Left colon (tissue), 2 donors: ENCODE results near the gene ACAA2. TPM values are rescaled to one million over a fixed set of nuclear protein-coding genes. Genes with fewer than 3 reads are reported as not detected.
"Not testable (repeated sequence)": the region's sequence is repeated elsewhere in the genome, so short reads cannot be mapped to it uniquely, and the experiment has no call there.

ENCODE experiments used
- ATAC-seq: fragments of 200-7000 bp; cut with Tn5 transposase; one replicate; pipeline ENCODE4 v1.9.1; 2020; ENCODE audit warnings: mild to moderate bottlenecking, moderate library complexity
- DNase-seq, 2 donors: peaks; one replicate each; pipeline ENCODE4 v3.0.0-alpha.2; 2020
- intact Hi-C, 2 donors: fragments of 100-400 bp; cut with DNase I in 1 of 2; cut with micrococcal nuclease in 1 of 2; formaldehyde crosslinking; loops; one replicate each; pipeline versions ENCODE4 v1.11.2 to v1.14.0; 2022; cut with DNase I, micrococcal nuclease
- total RNA-seq, 2 donors: library from RNA; stranded (reverse); fragmentation: NEBNext Ultra II Directional; extraction: Animal tissue kit (Norgen Biotek cat#: 25700); gene quantifications; one replicate each; pipeline ENCODE4 v1.2.1, GENCODE V29; 2021
- donor health status: DM: no; HTN: no; CAD: no.
- donor health status: DM: yes; HTN: yes; CAD: no.

Gene ACAA2
- total RNA-seq, 2 donors from 2014 or later = 295 to 358 TPM

DNA sequence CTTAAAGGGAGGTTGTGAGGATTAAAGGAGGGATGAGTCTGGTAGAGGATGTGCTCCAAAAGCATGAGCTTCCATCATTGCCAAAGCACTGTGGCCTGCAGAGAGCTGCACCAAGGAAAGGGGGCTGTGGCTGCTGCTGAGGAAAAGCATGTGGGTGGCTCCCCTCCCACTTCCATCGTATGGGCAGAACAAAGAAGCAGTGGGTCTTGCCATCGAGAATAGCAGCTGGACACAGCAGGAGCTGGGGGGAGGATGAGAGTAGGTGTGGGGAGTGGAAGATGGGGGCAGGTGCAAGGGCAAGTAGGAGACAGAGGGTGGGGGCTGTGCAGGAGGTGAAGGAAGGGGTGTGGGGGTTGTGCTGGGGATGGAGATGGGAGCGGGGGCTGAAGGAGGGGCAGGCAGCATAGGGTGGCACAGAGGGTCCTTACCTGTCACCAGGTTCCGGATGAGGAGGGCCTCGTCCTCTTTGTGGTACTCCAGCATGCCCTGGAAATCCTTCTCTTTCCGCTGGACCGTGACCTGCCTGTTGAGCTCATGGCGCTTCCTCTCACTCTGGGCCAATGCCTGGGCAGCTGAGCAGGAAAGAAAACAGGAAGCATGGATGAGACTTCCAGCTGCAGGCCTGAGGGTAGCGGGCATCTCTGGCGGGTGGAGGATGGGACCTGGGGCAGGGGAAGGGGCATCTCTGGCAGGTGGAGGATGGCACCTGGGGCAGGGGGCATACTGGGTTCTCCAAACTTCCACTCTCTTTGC is 33.6 kb upstream of the ACAA2 start:
- intact Hi-C loops = no loop called here
- ATAC-seq (no peak), DNase-seq (no peak)

DNA sequence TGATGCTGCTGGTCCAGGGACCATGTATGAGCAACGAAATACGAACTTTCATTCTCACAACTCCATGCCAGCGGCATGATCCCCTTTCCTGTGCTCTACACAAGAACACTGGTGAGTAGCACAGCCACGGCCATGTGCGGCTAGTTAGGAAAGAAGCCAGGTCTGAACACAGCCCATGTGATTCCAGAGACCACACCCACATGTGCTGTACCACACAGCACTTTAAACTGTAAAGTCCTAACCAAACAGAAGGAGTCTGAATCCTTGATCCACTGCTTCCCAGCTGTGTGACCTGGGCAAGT is 33.0 kb upstream of the ACAA2 start:
- ATAC-seq = peak; percentile 28
- DNase-seq = no peak
- intact Hi-C loops = no loop called here

DNA sequence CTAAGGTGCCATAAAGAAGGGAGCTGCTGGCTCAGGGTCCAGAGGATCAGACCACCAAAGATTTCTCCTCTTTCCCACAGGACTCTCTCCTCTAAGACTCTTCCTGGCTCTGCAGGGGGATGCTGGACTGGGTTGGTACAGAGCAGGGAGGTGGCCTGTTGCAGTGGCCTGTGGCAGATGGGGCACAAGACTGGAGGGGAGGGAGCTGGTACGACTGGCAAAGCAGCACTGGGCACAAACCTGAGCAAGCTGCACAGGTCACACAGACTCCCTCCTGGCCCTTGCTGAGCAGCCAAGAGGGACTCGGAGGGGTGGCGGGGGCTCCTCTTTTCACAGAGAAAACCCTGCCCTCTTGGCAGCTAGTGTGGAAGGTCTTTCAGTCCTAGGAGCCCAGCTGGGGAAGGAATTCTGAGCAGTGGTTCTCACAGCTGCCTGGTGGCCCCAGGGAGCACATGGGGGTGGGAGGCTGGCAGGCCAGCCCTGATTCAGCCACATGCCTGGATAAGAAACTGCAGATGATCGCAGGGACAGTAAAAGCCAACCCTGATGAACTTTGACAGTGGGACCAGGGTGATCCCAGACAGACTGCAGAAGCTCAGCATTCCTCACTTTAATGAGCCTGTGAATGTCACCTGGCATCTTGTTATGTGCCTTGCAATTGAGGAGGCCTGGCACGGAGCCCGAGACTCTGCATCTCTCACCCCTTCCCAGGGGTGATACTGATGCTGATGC is 32.5 kb upstream of the ACAA2 start:
- ATAC-seq = no peak
- DNase-seq = no peak
- intact Hi-C loops = no loop called here

DNA sequence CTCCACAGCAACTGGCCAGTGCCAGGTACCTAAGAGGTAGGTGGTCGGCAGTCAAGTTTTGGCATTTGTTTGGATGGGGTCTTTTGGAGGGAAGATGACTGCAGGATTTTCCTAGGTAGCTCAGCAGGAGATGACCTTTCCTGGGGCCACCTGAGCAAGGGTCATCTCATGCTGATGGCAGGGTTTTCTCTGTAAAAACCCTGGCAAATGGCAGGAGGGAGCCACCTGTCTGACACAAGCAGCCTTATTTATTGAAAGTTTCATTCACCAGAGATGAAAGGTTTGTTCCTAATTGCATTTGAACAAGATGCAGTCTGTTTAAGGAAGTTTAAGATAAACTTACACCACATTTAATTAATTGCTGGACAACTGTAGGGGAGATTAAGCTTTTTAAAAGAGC is 31.6 kb upstream of the ACAA2 start:
- intact Hi-C loops = no loop called here
- DNase-seq = no peak
- no peak for ATAC-seq

DNA sequence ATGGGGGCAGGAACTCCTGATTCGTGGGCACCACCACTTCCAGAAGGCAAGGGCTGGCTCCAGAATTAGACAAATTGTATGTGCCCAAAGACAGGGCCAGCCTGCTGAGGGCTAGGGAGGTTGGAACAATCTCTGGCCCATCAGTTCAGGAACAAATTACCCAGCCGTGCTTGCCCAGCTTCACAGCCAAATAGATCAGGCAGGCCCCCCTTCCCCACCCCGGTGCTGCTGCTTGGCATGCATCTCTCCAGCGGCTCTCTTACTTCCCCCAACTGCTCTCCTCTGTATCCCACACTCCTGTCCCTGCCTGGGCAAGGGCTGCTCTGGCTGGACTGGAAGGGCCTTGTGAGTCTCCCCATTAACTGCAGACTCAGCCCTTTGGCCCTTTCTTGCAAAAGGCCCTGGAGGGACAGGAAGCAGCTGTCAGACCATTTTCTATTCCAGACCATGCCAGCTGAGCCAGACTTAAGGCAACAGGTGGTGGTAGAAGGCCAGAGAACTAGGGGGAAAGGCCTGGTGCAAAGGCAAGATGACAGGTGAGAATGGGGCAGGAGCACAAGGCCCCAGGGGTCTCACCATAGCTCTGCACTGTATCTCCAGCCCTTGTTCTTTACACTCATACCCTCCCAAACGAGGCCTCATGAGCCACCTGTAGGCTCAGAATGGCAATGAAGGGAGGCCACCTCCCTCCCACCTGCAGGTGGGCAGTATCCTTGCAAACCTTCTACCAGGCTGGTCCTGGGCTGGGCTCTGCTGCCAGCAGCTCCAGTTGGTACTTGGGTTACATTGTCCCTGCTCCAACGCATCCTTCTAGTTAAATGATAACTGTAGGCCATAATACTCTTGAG is 30.7 kb upstream of the ACAA2 start:
- ATAC-seq = no peak
- intact Hi-C loops = no loop called here
- no peak for DNase-seq

DNA sequence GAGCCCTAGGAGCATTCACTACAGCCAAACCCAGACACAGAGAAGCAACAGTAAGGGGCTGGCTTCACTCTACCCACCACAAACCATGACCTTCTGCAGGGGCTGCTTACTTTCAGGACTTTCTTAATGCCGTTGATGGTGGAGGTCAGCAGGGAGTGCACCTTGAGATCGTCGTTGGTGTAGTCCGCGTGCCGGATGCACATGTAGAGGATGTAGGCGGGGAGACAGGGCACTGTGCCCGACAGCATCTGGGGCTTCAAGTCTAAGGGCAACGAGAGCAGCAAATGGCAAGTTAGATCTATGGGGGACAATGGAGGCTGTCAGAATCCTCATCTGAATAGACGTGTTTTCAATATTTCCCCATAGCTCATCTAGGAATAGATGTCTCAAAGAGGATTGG is 29.8 kb upstream of the ACAA2 start:
- no peak for ATAC-seq
- DNase-seq = no peak
- intact Hi-C loops = no loop called here

DNA sequence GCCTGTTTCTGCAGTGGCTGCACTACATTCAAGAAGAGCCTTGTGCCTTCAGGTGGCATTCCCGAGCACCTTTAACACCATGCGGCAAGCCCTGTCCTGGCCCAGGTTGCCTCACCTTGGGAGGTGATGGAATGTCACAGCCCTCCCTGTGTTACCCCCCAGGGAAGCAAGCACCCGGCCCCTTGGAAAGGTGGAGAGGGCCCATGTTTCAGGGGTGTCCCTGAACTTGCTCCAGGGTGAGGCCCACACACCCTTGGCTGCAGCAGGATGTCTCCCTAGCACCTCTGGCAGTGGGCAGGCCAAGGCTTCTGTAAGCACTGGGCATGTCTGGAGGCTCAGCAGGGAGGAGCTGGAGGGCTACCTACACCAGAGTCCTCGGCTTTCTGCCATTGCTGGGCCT is 29.3 kb upstream of the ACAA2 start:
- ATAC-seq (no peak), DNase-seq (no peak)
- intact Hi-C loops = no loop called here

DNA sequence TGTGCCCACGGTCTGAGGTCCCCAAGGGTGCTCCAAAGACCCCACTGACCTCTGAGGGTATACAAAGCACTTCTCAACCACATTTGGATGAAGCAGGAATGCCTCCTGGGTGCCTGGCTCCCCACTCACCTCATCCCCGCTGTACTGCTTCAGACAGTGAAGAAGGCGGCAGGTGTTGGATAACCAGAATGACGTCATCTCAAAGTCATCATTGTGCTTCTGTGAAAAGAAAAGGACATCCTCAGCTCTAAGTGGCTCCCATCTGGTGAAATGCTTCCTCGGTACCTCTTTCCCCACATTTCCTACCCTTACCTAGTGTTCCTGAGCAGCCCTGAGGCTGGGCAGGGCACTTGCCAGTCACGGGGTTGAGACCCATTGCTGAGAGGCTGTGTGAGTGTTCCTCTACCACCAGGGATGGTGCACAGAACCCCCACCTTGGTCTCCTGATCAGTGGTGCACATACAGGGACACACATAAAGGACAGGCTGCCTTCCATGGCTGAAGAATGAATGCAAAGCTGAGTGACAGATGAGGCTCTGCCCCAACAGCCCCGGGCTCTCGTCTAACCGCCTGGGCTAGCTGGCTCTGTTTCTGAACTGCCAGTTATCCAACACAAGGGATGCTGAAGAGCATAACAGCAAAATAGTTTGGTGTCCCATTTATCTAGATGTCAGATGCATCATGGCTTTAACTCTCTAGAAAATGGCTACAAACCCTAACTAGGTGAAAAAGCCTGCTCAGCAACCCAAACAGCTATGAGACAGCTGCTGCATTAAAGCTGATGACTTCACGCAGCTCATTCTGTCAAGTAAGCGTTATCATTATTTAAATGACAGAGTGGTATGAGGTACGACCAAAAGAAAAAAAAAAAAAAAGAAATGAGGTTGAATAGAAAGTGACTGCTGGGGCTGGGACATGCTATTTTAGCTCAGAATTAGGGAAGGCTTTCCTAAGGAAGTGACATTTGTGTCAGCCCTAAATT is 28.2 kb upstream of the ACAA2 start:
- intact Hi-C loops = no loop called here

DNA sequence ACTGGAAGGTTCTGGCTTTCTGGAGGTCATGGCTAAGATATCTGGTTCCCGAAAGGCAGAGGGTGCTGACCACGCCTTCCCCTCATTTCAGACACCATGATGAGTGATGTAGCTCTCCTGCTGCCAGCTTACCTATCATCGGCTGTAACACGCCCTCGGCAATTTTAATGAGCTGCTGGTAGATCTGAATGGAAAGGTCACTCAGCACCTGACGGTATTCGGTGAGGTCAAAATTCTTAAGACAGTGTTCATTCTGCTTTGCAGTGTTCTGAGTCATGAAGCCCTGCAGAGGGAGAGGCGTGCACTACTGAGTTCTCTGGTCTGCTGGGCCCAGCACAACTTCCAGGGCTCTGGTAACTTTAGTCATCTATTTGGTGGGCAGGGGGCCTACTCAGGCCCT is 25.7 kb upstream of the ACAA2 start:
- intact Hi-C loops = no loop called here
- no peak for DNase-seq
- peak; percentile 27 for ATAC-seq

More for the DNA sequence above, 28.2 kb upstream of the ACAA2 start:
- DNase-seq (no peak), ATAC-seq (no peak)

DNA sequence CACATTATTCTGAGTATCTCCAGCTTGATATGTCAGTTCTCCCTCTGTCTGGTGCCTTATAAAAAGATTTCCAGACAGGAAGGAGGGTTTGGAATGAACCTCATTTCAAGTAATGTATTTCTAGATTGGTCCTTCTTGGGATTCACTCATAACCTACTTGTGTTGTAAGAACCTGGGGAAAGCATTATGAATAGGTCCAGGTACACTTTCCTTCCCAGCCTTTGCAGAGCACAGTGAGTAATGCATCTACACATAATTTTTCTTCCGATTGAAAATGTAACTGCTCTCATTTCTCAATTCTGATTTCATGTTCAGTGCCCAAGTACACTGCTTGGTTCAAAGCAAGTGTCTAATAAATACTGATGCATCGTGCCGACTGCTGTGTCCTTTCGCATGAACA is 25.0 kb upstream of the ACAA2 start:
- DNase-seq (no peak), ATAC-seq (no peak)
- intact Hi-C loops = no loop called here

DNA sequence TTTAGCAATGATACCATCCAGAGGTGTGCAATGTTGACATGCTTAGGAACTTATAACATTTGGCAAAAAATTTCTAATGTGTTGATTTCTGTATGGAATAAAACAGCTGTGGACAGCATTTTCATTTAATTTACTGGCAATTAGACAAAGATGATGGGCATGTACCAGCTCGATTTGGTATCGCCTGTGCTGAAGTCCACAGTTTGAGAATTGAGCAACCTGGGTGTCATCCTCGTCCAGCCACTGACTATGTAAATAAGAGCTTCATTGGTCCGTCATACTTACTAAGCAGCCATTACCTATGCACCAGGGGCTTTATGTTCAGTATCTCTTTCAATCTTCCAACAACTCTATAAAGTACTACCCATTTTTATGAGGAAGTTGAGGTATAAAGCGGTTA is 24.6 kb upstream of the ACAA2 start:
- intact Hi-C loops = no loop called here
- ATAC-seq = peak; percentile 30
- DNase-seq = no peak

DNA sequence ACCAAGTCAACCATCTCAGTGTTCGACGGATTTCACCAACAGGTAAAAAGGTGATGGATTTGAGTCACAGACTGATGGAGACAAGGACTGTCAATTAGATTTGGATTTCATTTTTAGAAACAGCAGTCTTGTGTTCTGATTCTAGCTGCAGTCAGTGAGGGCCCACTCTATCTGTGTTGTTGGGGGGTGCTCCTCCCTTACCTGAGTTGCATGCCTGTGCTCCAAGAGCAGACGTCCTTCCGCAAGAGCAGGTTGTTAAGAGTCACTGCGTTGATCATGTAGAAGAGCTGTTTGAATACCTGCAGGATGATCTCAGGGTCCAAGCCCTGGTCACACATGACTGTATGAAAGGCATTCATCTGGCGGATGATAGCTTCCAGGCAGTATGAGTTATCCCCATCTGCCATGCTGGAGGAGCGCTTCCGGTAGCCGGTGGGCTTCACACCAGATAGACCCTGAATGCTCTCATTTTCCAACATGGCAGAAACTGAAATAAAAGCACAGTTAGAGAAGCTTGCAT is 24.0 kb upstream of the ACAA2 start:
- ATAC-seq, DNase-seq, intact Hi-C loops: not testable (repeated sequence)

DNA sequence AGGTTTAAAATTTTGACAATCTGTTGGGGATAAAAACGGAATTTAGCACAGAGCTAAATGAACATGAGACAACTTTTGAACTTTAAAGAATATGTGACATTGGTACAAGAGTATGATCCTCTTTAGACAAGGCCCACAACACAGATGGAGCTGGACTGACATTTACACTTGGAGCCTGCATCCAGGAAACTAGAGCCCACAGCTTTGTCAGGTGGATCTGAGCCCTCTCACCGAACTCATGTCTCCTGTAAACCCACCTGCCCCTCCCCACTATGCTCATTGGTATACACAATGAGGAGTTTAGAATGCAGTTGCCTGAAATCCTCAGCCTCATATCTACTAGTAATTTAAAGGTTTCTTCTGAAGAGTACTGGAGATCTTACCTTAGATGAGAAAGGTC is 22.1 kb upstream of the ACAA2 start:
- ATAC-seq (no peak), DNase-seq (no peak)
- intact Hi-C loops = no loop called here

DNA sequence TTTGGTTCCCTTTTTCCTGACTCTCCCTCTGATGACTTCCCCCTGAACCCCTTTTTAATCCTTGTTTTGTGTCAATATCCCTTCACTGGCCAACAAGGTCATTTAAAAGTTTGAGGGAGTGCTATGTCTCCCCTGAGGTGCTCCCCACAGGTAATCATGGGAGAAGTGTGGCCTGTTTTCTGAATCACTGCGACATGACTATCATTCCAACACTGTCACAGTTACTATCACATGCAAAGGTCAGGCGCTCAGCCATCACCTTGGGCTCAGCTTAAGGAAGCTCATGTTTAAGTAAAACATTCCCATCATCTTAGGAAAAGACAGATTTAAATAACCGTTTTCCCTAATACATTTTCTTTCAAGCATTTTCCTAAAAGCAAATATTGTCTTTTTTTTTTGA is 20.9 kb upstream of the ACAA2 start:
- no peak for ATAC-seq
- intact Hi-C loops = no loop called here

DNA sequence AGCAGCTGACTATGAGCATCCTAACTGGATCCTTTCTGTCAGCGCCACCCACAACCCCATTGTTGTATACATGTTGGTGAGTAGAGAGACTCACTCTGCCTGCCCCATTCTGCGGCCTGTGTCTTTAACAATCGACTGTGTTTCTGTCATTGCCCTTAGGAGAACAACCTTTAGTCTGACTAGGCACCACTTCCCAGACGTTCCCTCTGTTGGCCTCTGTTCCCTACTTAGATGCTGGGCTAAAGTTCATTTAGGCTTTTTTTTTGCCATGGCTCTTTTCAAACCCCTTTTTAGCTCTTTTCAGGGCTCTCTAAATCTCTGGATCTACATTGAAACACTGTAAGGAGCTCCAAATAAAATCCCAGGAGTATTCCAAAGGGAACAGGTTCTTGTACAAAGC is 20.5 kb upstream of the ACAA2 start:
- intact Hi-C loops = no loop called here
- DNase-seq (no peak), ATAC-seq (peak; percentile 73)

More for the DNA sequence above, 20.9 kb upstream of the ACAA2 start:
- DNase-seq = no peak

DNA sequence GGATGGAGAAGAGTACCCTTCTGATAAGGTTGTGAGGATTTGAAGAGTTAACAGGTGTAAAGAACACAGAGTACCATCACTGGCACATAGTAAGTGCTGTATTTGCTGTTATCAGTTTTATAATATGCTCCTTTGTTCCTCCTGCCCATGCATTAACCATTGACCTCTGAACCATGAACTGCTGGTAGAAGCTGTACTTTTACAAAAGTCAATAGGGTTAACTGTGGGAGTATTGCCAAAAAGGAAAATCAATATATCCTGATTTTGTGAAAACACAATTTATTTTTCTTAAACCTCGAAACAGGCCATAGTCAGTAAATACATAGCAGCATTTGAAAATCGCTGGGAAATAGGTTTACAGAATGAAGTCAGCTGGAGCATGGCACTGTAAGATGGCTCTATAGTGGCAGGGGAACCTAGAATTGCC is 18.9 kb upstream of the ACAA2 start:
- ATAC-seq (peak; percentile 31), DNase-seq (no peak)
- intact Hi-C loops = no loop called here

DNA sequence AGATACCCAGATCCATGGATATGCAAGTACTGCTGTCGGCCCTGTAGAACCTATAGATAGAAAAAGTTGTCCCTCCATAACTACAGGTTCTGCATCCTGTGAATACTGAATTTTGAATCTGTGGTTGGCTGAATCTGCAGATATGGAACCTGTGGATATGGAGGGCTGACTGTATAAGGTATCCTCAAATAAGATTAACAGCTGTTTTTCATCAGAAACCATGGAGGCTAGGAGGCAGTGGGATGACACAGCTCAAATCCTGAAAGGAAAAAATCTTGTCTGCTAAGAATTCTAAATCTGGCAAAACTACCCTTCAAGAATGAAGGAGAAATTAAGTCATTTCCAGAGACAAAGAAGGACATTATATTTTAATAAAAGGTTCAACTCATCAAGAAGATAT is 14.7 kb upstream of the ACAA2 start:
- intact Hi-C loops = no loop called here
- ATAC-seq = no peak
- no peak for DNase-seq

DNA sequence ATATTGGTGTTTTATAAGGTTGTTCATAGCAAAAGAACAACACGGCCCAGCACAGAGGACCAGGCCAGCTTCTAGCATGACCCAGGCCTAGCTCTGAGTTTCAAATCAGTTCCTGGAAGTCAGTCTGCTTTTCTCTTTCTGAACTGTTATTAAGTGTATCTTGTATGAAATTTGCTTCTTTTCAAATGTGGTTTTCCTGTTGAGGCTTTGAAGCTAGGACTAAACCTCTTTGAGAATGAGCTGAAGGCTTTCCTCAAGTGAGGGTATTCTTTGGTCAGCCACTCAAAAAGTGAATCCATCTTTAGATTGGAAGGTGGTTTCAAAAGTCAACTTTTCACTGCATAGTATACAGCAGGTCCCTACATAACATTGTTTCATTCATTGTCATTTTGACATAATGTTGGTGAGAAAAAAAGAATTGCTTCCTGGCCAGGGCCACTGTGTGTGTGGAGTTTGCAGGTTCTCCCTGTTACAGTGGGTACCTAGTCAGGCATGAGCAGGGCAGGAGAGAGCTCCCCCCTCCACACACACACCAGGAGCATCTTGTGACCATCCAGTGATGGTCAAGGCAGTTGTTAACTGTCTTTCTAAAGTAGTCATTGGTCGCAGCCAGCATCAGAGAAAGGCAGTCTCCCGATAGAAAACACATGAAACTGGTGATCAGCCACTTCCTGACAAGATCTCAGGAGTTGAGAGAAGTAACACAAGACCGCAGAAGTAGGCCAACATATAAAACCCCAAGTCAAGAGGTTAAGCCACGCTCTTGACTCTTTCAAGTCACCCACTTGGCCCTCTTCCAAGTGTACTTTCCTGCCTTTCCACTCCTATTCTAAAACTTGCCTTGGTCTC is 6.7 kb upstream of the ACAA2 start:
- ATAC-seq (no peak), DNase-seq (no peak)
- intact Hi-C loops = no loop called here
